Myocyte (in vitro differentiated cells): Measurements from ENCODE around the gene ERN1. TPM values are rescaled to one million over a fixed set of nuclear protein-coding genes. Genes with fewer than 3 reads are reported as not detected.
"Not testable (repeated sequence)": the region's sequence is repeated elsewhere in the genome, so short reads cannot be mapped to it uniquely, and the experiment has no call there.

ENCODE experiments used
- DNase-seq: peaks from one replicate; pipeline ENCODE4 v3.0.0-alpha.2; 2012; ENCODE audit warnings: low read depth
- total RNA-seq: library from RNA; depleted of rRNA; stranded (reverse); fragments of >200 nt; gene quantifications from 2 replicates; pipeline ENCODE4 v1.2.3, GENCODE V29; 2014

ERN1 gene
- total RNA-seq, 1 donor from 2014 or later, result 4.0 TPM

GRCh38 chr17:64007089-64007837, 122.7 kb downstream of the ERN1 start:
- DNase-seq, result not testable (repeated sequence)

DNA sequence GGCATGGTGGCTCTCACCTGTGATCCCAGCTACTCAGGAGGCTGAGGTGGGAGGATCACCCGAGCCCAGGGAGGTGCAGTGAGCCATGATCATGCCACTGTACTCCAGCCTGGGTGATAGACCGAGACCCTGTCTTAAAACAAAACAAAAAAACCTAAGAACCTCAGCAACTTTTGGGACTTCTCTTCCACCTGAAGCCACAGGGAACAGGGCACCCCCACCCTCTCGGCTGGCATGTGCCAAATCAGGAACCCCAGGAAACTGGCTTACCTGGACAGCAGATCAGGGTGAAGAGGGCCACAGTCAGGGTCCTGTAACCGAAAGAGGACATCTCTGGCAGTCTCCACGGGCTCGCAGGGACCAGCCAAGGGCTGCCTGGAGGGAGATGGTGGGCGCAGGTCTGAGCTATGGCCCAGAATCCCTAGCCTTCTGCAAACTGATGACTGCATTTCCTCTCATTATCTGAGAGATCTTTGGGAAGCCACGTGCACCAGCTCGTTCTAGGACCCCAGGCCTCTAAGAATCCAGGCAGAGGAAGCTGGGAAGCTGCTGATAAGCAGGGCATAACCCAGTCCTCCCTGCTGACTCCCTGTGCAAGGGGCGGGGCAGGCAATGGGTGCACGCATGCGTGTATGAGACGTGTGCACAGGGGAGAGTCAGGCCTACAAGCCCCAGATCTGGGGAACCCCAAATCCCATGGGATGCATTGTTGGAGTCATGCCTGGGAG, 123.4 kb downstream of the ERN1 start:
- DNase-seq, result no peak

DNA sequence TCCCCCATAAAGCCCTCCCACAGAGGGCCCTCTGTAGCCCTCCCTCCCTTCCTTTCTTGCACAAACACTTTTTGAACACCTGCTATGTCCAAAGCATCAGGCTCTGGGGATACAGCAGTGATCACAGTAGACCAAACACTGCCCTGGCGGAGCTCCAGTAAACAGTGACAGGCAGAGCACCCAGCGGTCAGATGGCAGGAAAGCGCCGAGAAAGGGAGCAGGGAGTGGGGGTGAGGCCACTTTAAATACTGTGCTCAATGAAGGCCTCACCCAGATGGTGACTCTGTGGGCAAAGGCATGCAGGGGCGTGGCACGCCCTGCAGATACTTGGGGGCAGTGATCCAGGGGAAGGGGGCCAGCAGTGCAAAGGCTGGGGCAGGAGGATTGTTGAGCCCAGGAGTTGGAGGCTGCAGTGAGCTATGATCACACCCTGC, 124.2 kb downstream of the ERN1 start:
- peak; percentile 88 for DNase-seq

DNA sequence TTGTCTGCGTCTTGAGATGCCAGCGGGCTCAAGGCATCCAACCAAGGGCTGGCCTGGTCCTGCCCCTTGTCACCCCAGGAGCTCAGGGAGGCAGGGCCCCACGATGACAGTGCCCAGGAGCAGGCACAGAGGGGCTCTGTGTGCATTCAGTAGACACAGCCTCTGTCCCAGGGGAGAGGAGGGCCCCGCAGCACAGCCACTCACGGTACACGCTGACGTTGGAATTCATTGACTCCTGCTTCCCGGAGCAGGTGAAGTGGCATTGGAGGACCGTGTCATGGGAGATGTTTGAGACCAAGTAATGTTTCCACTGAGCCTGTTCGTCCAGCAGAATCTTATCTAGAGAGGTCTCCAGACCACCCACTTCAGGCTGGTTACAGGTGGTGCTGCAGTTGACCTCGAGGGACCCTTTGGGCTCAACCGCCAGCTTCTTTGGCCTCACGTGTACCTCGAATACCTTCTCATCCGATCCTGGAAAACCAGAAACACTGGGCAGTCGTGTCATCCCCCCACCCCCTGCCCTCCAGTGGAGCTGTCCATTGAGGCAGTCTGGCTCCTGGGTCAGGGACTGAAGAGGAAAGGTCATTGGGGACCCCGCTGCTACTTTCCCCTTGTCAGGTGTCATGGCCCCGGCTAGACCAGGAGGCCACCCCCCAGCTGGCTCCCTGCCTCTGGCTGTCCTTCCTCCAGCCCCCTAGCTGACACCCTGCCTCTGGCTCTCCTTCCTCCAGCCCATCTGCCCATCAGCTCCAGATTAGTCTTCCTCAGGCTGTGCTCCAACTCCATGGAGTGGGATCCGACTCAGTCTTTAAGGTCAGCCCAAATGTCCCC, 124.8 kb downstream of the ERN1 start:
- no peak for DNase-seq

DNA sequence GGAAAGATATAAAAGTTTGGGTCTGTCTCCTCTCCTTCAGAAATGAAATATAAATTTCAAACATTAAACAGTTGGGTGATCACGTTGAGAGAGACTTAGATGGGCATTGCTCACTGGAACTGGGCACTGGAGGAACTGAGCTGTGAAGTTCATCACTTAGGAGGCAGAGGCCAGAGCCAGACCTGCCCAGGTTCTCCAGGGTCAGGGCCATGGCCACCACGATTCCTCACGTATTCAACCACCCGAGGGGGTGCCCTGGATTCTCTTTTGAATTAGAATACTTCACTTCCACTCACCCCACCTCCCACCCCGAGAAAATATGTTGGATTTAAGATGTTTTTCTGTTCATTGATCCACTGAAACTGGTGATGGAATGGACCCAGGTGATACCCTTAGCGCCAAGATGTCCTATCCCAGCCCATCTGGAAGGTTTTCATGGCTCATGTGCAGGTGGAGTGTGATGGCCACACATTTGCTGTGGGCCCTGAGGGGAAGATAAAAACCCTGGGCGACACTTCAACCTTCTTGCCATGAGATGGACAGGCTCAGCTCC, 125.7 kb downstream of the ERN1 start:
- DNase-seq, result no peak

GRCh38 chr17:64003526-64004121, 126.3 kb downstream of the ERN1 start:
- no peak for DNase-seq

GRCh38 chr17:64002658-64003525, 127.1 kb downstream of the ERN1 start:
- DNase-seq, result no peak

GRCh38 chr17:64001763-64002529, 128.0 kb downstream of the ERN1 start:
- no peak for DNase-seq

DNA sequence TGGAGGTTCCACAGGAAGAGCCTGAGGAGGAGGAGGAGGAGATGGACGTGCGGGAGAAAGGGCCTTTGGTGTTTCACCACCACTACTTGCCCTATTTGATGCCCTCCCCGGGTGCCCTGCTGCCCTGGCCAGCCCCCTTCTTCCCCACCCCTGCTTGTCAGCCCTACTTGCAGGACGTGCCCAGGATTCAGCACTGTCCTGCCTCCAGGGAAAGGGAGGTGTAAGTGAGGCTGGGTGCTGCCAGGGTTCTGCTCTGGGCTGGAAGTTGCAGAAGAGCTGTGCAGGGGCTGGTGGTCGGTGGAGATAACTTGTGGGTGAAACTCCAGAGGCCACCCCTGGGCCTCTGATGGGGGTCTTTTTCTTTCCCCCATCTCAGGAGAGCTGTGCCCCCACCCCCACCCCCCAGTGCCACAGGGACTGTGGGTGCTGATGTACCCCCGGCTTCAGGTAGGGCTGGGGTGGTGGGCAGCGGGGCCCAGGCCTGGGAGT, 128.8 kb downstream of the ERN1 start:
- DNase-seq, result no peak

DNA sequence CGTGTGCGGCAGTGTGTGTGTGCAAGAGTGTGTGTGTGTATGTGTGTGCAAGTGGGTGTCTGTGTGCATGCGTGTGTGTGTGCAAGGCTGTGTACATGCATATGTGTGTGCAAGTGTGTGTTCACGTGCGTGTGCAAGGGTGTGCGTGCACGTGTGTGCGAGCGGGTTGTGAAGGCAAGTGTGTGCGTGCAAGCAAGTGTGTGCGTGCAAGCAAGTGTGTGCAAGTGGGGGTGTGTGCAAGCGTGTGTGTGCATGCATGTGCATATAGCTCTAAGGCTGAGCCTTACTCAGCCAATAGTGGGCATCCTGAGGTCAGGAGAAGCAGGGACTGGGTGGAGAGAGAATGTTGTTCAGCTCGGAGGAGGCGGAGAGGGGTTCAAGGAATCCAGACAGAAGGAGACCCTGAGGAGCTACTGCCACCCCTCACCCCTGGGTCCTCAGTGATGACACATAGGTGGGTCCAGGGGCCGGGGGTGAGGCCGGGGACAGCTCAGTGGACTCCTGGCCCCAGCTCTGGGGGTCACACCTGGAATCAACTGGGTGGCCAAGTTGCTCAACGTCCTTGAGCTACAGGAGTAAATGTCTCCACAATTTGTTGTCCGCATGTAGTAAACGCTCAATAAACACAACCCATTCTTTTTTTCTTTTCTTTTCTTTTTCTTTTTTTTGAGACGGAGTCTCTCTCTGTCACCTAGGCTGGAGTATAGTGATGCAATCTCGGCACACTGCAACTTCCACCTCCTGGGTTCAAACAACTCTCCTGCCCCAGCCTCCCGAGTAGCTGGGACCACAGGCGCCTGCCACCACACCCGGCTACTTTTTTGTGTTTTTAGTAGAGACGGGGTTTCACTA, 130.0 kb downstream of the ERN1 start:
- no peak for DNase-seq

DNA sequence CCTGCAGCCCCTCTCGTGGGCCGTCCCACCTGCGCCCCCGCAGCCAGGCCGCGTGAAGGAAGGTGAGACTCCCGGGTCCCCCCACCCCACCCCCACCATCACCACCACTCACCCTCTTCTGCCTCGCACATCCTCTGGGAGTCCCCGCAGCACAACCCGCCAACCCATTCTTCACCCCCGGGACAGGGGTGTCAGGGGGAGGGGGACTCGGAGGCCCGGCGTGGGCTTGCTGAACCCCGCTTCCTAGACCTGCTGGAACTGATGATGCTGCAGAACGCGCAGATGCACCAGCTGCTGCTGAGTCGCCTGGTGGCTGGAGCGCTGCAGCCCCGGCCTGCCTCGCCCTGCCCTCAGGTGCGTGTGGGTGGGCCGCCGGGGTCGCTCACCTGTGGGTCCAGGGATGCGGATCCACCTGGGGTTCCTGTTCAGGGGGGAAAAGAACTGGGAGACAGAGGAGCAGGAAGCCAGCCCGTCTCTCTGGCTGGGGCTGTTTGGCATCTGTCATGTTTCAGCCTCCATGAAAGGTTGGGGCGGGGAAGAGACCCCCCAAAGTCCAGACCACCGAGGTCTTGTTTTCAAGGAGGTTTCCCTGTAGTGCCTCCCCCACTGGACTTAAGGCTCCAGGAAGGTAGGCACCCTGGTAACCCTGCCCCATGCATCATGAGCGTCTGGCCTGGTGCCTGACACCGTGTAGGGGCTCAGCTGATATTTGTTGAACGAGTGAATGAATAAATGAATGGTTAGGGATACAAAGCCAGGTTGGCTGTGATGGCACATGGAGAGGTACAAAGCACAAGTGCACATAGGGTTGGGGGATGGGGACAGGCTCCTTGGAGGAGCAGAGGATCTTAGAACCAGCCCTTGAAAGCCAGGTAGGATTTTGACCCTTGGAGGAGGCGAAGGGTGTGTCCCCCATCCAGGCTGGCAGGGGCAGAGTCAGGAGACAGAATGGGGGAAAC, 130.9 kb downstream of the ERN1 start:
- DNase-seq, result no peak

- DNase-seq, result peak; percentile 71
These were observed 131.8 kb downstream of the ERN1 start, which contains the start of gene PRR29 for GRCh38 chr17:63998050-63998720. TSS of gene PRR29 (plus strand) at chr17:63998351. CDS start at chr17:63998365, 14 bp downstream.

- no peak for DNase-seq
These were observed 132.4 kb downstream of the ERN1 start for GRCh38 chr17:63997341-63998048.

DNA sequence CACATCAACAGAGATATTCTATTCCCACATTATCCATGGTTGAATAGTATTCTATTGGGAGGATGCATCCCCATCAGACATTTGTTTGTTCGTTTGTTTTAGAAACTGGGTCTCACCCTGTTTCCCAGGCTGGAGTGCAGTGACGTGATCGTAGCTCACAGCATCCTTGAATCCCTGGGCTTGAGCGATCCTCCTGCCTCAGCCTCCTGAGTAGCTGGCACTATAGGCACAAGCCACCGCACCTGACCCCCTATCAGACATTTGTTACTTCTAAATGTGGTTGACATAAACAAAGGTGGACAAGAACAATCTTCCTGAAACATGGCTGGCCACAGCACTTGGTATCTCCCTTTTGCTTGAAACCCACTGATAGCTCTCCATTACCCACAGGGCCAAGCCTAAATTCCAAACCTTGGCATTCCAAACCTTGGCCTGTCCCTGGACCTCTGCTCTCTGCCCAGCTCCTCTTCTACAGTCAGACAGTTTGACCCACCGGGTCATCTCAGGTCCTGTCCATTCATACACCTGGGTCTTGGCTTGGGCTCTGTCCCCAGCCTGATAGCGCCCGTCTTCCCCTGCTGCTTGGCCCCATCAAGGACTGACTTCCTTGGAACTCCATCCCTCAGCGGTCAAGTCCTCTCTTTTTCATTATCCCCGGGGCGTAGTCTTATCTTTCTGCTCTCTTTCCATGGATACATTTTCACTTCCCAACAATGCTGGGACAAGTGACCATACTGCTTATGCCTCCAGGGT, 133.3 kb downstream of the ERN1 start:
- no peak for DNase-seq

GRCh38 chr17:63995626-63996025, 134.3 kb downstream of the ERN1 start:
- DNase-seq, result no peak
